ENCODE measurements around the gene HRK.

DNA sequence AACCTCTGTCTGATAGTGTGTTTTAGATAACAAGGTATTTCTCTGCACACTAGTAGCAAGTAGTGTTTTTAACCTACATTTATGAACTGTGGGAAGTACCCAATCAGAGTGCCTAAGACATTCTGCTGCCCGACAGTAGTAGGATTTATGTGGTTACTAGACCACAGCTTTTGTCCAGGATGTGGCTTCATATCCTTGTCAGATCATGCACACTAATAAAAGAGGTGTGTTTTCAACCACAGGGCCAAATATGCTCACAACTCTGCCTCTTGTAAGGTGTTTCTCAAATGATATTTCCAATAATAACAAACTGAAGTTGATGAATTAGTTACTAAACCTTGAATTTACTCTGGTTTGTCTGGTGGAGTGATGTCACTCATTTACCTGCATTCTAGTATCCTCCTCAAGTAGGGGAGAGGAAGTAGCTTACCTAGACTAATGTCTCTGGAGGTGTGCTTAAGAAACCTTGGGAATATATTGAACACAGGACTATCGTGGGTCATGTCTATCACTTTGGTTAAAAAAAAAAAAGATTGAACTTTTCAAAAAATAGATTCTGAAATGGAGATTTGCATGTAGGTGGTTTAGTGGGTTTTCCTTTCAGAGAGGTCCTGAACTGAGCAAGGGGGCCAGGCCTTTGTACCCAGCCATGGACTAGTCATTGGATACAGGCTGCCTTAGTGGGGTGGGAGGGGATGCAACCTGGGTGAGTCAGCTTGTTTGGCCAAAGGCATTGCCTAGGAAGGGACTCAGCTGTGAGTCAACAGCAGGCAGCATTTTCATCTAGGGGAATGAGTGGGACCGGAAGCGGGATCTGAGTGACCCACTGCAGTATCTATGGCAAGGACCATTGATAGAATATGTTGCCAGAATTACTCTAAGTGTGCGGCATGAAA is 43.6 kb upstream of the HRK start:
- TF ChIP-seq POLR2A (IDR thresholded peaks at IDR 0.05): no peak
- TF ChIP-seq, protein P1, sequence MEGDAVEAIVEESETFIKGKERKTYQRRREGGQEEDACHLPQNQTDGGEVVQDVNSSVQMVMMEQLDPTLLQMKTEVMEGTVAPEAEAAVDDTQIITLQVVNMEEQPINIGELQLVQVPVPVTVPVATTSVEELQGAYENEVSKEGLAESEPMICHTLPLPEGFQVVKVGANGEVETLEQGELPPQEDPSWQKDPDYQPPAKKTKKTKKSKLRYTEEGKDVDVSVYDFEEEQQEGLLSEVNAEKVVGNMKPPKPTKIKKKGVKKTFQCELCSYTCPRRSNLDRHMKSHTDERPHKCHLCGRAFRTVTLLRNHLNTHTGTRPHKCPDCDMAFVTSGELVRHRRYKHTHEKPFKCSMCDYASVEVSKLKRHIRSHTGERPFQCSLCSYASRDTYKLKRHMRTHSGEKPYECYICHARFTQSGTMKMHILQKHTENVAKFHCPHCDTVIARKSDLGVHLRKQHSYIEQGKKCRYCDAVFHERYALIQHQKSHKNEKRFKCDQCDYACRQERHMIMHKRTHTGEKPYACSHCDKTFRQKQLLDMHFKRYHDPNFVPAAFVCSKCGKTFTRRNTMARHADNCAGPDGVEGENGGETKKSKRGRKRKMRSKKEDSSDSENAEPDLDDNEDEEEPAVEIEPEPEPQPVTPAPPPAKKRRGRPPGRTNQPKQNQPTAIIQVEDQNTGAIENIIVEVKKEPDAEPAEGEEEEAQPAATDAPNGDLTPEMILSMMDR (IDR thresholded peaks at IDR 0.05): no peak

All from Peyer's patch (tissue), 4 donors.